HCT116 (cell line): ENCODE measurements around the gene LCN10.

Experiments
- CTCF ChIP-seq, 3 experiments: fragments of 200-600 bp in 1 of 3; sonication (generic) in 1 of 3; IDR thresholded peaks in 2 of 3; conservative IDR thresholded peaks in 1 of 3; 2 replicates each; pipeline ENCODE4 v1.5.1; 2012 to 2017; ENCODE audit warnings: low read depth in 2 of 3, low read length in 2 of 3, antibody characterized with exemption in 1 of 3, borderline replicate concordance in 1 of 3, control low read depth in 1 of 3, mild to moderate bottlenecking in 1 of 3, mixed read lengths in 1 of 3, mixed run types in 1 of 3, moderate library complexity in 1 of 3; ENCODE audit not compliant: insufficient read depth in 1 of 3
- EZH2 ChIP-seq: fragments of 200-600 bp; sonication (generic); IDR thresholded peaks from 2 replicates; pipeline ENCODE4 v1.6.1; 2017; ENCODE audit warnings: antibody characterized with exemption, mixed run types
- EZH2phosphoT487 ChIP-seq: fragments of 200-600 bp; IDR thresholded peaks from 2 replicates; pipeline ENCODE4 v1.6.1; 2018; ENCODE audit warnings: antibody characterized with exemption, borderline replicate concordance

- no peak for TF ChIP-seq CTCF (IDR thresholded peaks at IDR 0.05 in 2 of 3, conservative IDR thresholded peaks at IDR 0.05 in 1 of 3; ENCODE audit: borderline replicate concordance in 1 of 3, insufficient read depth in 1 of 3, low read depth in 2 of 3, low read length in 2 of 3)
- no peak for TF ChIP-seq EZH2
- no peak for TF ChIP-seq EZH2phosphoT487
Observed at GRCh38 chr9:136762221-136762691, 19.5 kb upstream of the LCN10 start.
